Measurements from ENCODE around the gene VEZT. TPM values are rescaled to one million over a fixed set of nuclear protein-coding genes. Genes with fewer than 3 reads are reported as not detected.

The VEZT gene
- total RNA-seq, 1 experiment from 2014 or later: 46.4 TPM

DNA sequence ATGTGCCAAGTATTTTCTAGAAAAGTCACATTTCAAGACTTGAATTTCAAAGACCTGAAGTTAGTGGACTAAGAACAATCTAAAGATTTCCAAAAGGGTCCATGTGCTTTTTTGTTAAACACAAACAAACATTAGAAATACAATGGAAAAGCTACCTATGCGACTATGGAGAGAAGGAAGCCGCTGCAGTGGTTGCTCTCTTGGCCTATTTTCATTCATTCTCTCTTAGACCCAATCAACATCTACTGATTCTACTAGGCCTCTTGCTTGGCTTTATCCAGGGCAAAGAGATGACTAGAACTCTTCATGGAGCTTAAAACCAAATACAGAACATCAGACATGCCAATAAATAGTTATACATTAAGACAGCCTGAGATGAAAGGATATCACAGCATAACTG, 10.2 kb upstream of the VEZT start:
- Histone ChIP-seq H3K4me1 (ENCODE audit: control insufficient read depth in 1 of 2, insufficient read depth in 2 of 2, low read length in 2 of 2) (peaks cover 37 to 59% of the 10 kb centered on the region in 2 experiments), H4K20me1 (ENCODE audit: insufficient read depth) (no peaks in the 10 kb centered on the region), H3K4me2 (ENCODE audit: low read length) (no peak overlapping the region), H2AFZ (ENCODE audit: low read depth, low read length, poor library complexity, severe bottlenecking) (no peak overlapping the region), H3K9me3 (ENCODE audit: control insufficient read depth in 1 of 2, insufficient read depth in 1 of 2, low read depth in 1 of 2, low read length in 2 of 2) (no peaks in the 10 kb centered on the region), H3K9ac (ENCODE audit: low read length) (no peak overlapping the region), H3K36me3 (ENCODE audit: control insufficient read depth in 1 of 2, insufficient read depth in 2 of 2, low read length in 2 of 2) (no peaks in the 10 kb centered on the region), H3K27ac (ENCODE audit: low read depth, low read length) (no peak overlapping the region), H3K27me3 (ENCODE audit: insufficient read depth, low read length) (no peaks in the 10 kb centered on the region), H3K79me2 (ENCODE audit: insufficient read depth, low read length) (peaks cover 61% of the 10 kb centered on the region), H3K9me2 (ENCODE audit: insufficient read depth) (no peaks in the 10 kb centered on the region), H3K4me3 (replicated peaks in 1 of 2; ENCODE audit: low read depth in 1 of 2, low read length in 2 of 2) (no peak overlapping the region)
- intact Hi-C loops (cut with micrococcal nuclease): no loop called here
- no TSS peak for BruUV-seq (replicated peaks)
- POLR2A ChIA-PET: no interaction called here
- no peak for TF ChIP-seq EGR1 (IDR thresholded peaks at IDR 0.05; ENCODE audit: low read depth)
- no peak for TF ChIP-seq ZNF274 (IDR thresholded peaks at IDR 0.05; ENCODE audit: low read depth, low read length)
- no peak for TF ChIP-seq EZH2phosphoT487 (IDR thresholded peaks at IDR 0.05; ENCODE audit: borderline replicate concordance)
- TF ChIP-seq, protein P1, sequence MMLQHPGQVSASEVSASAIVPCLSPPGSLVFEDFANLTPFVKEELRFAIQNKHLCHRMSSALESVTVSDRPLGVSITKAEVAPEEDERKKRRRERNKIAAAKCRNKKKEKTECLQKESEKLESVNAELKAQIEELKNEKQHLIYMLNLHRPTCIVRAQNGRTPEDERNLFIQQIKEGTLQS (IDR thresholded peaks at IDR 0.05): no peak
- TF ChIP-seq CBX3 (IDR thresholded peaks at IDR 0.05; ENCODE audit: low read depth): no peak
- TF ChIP-seq CEBPB (IDR thresholded peaks at IDR 0.05; ENCODE audit: low read depth): no peak
- TF ChIP-seq POLR2AphosphoS5 (IDR thresholded peaks at IDR 0.05; ENCODE audit: low read depth, low read length): no peak
- TF ChIP-seq RAD21 (IDR thresholded peaks at IDR 0.05; ENCODE audit: low read depth): no peak
- TF ChIP-seq JUND (IDR thresholded peaks at IDR 0.05): no peak
- TF ChIP-seq SIN3A (IDR thresholded peaks at IDR 0.05; ENCODE audit: low read depth): no peak
- TF ChIP-seq, protein P2, sequence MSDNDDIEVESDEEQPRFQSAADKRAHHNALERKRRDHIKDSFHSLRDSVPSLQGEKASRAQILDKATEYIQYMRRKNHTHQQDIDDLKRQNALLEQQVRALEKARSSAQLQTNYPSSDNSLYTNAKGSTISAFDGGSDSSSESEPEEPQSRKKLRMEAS (IDR thresholded peaks at IDR 0.05): no peak
- TF ChIP-seq TCF7L2 (IDR thresholded peaks at IDR 0.05; ENCODE audit: borderline replicate concordance, extremely low read depth, insufficient read depth, insufficient read length): no peak
- no peak for TF ChIP-seq SP1 (IDR thresholded peaks at IDR 0.05; ENCODE audit: low read depth)
- no peak for TF ChIP-seq YY1 (IDR thresholded peaks at IDR 0.05; ENCODE audit: extremely low read depth, insufficient replicate concordance, low read depth, low read length)
- TF ChIP-seq, protein P3, sequence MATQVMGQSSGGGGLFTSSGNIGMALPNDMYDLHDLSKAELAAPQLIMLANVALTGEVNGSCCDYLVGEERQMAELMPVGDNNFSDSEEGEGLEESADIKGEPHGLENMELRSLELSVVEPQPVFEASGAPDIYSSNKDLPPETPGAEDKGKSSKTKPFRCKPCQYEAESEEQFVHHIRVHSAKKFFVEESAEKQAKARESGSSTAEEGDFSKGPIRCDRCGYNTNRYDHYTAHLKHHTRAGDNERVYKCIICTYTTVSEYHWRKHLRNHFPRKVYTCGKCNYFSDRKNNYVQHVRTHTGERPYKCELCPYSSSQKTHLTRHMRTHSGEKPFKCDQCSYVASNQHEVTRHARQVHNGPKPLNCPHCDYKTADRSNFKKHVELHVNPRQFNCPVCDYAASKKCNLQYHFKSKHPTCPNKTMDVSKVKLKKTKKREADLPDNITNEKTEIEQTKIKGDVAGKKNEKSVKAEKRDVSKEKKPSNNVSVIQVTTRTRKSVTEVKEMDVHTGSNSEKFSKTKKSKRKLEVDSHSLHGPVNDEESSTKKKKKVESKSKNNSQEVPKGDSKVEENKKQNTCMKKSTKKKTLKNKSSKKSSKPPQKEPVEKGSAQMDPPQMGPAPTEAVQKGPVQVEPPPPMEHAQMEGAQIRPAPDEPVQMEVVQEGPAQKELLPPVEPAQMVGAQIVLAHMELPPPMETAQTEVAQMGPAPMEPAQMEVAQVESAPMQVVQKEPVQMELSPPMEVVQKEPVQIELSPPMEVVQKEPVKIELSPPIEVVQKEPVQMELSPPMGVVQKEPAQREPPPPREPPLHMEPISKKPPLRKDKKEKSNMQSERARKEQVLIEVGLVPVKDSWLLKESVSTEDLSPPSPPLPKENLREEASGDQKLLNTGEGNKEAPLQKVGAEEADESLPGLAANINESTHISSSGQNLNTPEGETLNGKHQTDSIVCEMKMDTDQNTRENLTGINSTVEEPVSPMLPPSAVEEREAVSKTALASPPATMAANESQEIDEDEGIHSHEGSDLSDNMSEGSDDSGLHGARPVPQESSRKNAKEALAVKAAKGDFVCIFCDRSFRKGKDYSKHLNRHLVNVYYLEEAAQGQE (IDR thresholded peaks at IDR 0.05; ENCODE audit: low read depth): no peak
- TF ChIP-seq, protein P4, sequence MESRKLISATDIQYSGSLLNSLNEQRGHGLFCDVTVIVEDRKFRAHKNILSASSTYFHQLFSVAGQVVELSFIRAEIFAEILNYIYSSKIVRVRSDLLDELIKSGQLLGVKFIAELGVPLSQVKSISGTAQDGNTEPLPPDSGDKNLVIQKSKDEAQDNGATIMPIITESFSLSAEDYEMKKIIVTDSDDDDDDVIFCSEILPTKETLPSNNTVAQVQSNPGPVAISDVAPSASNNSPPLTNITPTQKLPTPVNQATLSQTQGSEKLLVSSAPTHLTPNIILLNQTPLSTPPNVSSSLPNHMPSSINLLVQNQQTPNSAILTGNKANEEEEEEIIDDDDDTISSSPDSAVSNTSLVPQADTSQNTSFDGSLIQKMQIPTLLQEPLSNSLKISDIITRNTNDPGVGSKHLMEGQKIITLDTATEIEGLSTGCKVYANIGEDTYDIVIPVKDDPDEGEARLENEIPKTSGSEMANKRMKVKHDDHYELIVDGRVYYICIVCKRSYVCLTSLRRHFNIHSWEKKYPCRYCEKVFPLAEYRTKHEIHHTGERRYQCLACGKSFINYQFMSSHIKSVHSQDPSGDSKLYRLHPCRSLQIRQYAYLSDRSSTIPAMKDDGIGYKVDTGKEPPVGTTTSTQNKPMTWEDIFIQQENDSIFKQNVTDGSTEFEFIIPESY (IDR thresholded peaks at IDR 0.05; ENCODE audit: extremely low read depth, insufficient replicate concordance, low read length): no peak
- ATAC-seq (no peak), DNase-seq (ENCODE audit: low read depth, low spot score) (no peak)
- CTCF ChIA-PET: no interaction called here
- RAD21 ChIA-PET (ENCODE audit: low non-redundant PET in 1 of 2, low total read pairs in 2 of 2, uncharacterized antibody in 2 of 2, unreplicated experiment in 2 of 2): no interaction called here

All from HCT116 (cell line).